HG03280 (cell line): ENCODE measurements around the gene PNISR.

Experiments used
- ATAC-seq: cut with Tn5 transposase; IDR thresholded peaks from one replicate; pipeline ENCODE4 v1.9.1; 2021; ENCODE audit warnings: mild to moderate bottlenecking, moderate library complexity; ENCODE audit not compliant: unreplicated experiment

Gene PNISR

DNA sequence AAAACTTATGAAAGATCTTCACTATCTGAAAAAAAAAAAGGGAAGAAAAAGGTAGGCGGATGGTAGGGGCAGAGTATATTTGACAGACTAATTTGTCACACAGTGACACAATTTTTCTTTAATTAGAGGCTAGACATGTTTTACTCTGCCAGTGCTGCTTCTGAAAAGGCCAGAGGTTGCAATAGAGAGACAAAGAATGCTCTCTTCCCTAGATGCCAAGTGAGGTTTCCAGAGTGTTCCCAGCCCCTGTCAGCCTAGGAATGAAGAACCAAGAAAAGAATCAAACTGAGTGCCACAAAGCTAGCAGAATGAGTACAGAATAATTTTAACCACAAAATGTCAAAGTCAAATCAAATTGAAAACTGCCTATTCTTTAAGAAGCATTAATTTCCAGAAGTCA, 13.0 kb downstream of the PNISR start:
- no peak for ATAC-seq

DNA sequence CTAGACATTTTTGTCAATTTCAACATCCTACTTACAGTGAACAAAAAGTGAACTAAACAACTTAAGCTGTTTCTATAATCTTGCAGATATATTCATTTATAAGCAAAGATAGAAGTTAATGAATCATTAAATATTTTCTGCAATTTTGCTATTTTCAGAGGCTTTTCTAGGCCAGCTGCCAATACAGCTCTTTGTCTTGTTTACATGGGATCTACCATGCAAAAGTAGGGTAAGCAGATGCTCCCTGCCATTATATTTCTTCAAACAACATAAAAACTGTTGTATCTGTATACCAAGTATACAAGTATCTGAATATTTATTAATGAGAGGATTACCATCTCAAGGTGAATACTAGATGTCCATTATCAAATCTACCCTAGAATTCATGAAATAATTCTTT, 15.4 kb downstream of the PNISR start:
- no peak for ATAC-seq

DNA sequence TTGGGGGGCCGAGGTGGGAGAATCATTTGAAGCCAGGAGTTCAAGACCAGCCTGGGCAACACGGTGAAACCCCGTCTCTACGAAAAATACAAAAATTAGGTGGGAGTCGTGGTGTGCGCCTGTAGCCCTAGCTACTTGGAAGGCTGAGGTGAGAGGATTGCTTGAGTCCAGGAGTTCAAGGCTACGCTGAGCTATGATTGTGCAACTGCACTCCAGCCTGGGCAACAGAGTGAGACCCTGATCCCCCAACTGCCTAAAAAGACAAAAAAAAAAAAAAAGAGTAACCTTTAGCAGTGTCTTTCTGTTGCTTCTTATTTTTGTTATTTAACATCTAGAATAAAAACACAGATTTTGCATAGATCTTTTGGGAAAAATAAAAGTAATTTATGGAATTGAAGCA, 18.0 kb downstream of the PNISR start:
- ATAC-seq: no peak

DNA sequence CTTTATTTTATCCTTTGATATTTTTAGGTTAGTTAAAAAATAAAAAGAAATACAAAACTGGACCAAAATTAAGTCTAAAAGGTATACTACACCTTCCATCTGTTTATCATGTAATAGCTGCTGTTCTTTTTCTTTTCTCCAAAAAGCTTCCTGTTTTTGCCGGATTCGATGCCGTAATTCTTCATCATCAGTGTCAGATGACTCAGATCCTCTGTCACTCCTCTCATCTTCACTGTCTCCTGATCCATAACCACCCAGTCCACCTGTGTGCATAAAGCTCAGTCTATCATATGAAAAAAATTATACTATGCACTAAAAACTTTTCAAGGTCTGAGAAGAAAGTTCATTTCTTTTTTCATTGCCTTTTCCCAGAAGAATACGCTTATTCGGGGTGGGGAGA, 22.7 kb downstream of the PNISR start:
- ATAC-seq: no peak

DNA sequence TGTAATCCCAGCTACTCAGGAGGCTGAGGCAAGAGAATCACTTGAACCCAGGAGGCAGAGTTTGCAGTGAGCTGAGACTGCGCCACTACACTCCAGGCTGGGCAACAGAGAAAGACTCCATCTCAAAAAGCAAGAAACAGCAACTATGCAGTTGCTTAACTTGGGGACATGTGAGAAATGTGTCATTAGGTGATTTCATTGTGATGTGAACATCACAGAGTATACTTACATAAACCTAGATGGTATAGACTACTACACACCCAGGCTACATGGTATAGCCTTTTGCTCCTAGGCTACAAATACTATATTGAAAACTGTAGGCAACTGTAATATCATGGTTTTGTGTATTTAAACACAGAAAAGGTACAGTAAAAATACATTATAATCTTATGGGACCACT, 27.8 kb downstream of the PNISR start:
- no peak for ATAC-seq

DNA sequence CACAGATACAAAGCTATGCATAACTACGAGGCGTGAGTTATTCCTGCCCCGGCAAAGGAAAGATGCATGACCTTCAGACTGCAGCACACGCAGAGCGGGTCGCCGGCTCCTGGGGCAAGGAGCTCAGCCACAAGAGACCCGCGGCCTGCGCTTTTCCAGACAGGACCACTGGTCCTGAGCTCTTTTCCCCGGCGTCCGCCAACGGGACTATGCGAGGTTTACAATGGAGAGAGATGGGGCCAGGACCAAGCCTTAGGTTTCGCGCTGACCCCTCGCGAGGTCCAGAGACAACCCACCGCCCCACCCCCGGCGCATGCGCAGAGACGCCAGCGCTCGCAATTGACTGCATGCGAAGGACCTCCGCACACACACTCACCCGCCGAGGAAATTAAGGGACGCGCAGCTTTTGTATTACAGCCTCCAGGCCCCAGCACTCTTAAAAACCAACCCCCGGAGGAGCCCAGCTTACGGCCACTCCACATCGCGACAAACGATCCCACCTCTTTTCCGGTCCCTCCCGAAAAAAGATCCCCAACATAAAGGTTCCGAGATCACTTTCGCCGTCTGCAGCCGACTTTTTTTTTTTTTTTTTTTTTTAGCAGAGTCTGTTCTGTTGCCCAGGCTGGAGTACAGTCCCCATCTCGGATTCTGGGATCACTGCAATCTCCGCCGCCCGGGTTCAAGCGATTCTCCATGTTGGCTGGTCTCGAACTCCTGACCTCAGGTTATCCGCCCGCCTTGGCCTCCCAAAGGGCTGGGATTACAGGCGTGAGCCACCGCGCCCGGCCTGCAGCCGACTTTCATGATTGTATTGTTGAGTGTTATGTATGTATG, 31.2 kb downstream of the PNISR start, which contains the start of gene COQ3:
Gene COQ3 (minus strand): TSS at position 498 of the 834 bp plus-strand sequence. CDS start 16 bp downstream, at position 482.
- peak; percentile 77 for ATAC-seq

DNA sequence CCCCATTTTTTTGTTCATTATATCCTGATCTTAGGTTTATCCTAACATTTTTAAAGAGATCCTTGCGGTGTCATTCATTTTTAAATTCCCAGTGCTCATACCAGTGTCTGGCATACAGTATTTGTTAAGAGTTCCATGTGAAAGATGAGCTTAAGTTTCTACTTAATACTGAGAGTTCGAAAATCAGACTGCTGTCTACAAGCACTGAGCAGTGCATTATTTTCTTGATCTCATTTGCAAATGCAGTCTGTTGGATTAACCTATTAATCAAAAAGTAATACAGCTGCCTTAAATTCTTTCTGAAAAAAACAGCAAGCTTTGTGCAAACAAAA, 31.8 kb downstream of the PNISR start:
- peak; percentile 19 for ATAC-seq

DNA sequence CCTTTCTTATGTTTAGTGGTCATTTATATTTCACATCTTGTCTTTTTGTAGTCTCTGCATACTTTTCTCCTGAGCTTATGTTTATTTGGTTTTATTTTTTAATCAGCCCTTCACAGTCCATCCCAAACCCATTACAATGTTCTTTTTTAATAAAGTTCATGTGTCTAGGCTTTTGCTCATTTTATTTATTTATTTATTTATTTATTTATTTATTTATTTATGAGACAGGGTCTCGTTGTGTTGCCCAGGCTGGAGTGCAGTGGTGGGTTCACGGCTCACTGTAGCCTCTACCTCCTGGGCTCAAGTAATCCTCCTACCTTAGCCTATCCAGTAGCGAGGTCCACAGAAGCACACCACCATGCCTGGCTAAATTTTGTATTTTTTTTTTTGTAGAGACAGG, 34.2 kb downstream of the PNISR start:
- ATAC-seq: no peak

DNA sequence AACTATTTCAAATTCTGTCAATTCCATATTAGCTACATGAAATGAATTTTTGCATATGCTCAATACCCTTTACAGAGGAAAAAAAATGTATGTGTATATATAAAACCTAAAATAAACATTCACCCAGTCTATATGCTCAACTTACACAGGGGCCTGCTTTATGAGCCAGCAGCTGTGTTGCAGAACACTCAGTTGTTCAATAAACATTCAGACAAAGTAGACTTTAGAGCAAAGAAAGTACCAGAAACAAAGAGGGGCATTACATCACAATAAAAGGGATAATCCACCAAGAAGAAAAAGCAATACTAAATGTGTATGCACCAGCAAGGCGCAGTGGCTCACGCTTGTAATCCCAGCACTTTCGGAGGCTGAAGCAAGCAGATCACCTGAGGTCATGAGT, 40.6 kb downstream of the PNISR start:
- ATAC-seq: no peak

DNA sequence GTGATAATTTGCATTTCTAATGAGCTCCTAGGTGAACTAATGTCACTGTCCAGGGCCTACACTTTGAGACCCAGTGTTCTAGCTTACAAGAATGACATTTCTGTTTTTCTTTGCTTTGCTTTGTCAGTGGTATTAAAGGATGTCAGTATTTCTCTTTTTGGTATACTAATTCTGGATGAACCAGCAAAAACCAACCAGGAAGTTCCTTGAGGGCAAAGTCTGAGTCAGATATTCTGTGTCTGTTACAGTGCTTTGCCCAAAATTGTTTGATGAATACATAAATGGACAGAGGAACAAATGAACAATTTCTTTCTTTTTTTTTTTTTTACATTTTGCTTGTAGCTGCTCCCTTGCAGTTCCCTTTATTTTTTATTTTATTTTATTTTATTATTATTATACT, 46.5 kb downstream of the PNISR start:
- ATAC-seq: no peak

DNA sequence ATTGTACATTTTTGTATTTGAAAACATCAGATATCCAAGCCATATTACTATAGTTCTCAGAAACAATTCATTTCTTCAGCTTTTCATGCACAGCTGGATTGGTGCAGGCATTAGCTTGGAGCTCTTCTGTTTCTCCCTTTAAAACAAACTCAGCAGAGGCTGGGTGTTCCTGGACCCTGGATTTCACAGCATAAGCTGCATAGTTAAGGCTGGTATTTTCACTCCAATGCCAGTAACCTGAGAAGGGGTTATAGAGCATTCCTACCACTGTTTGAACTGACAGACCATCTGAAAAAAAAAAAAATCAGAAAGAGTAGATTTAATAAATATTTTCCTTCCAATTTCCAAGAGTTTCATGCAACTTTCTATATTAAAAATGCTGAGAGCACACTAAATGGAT, 55.6 kb downstream of the PNISR start:
- no peak for ATAC-seq

DNA sequence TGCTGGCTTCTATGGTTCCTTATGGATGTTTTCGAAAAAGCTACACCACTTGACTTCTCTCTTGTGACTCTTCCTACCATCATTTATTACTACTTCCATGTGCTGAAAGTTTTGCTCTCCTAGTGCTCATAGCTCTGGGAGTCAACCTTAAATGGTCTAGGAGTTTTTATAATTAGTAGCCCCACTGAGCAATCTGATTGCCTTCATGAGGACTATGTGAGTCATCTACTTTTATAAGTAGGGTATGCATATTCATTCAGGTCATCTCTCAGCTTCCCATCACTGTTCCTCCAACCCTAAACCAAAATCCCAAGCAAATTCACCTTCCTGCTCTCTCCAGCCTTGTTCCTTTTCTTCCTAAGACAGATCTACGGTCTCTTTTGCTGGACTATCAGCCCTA, 58.3 kb downstream of the PNISR start:
- no peak for ATAC-seq

DNA sequence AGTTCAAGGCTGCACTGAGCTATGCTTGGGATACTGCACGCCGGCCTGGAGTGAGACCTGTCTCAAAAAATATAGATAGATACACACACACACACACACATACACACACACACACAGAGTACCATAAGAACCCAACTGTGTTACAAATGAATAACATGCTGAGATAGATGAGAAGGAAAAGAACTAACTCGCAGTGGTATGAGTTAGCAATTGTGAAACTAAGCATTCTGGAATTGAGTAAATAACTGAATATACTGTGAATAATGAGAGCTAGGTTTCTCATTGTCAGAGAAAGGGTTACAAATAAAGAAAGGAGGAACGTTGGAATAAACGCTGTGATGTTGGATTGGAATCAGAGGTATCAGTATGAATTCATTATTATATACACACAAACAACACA, 61.1 kb downstream of the PNISR start:
- peak; percentile 85 for ATAC-seq

DNA sequence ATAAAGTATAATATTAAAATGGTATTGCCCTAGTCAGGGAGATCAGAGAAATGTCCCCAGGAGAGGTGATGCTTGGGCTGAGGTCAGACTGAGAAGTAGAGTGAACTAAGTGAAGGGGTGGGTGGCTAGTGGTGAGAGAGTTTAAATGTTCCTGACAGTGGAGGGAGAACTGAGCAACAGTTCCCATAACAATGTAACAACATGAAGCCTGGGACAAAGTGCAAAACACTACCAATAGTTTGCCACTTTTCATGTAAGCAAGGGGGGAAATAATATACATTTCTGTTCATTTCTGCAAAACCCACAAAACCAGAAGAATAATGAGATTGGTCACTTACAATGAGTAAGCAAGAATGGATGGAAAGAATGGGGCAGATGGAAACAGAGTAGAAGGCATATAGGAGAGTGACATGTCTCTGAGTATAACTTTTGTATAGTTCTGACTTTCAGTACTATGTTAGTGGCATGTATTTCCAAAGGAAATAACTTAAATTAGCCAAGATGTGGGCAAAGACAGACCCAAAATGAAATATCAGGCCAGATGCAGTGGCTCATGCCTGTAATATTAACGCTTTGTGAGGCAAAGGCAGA, 62.3 kb downstream of the PNISR start:
- no peak for ATAC-seq

DNA sequence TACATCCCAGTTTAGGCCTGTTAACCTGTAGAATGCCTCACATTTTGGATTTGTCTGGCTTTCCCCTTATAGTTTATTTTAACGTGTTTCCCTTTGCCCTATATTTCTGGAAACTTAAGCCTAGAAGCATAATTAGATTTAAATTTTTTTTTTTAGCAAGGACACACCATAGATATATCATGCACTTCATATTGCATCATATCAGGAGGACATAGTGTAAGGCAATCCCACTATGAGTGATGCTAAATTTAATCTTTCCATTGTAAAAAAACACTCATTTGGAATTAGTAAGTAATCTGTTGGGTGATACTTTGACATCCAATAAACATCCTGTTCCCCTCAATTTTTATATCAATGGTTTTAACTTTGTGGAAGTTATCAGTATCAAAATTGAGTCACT, 65.3 kb downstream of the PNISR start:
- no peak for ATAC-seq

DNA sequence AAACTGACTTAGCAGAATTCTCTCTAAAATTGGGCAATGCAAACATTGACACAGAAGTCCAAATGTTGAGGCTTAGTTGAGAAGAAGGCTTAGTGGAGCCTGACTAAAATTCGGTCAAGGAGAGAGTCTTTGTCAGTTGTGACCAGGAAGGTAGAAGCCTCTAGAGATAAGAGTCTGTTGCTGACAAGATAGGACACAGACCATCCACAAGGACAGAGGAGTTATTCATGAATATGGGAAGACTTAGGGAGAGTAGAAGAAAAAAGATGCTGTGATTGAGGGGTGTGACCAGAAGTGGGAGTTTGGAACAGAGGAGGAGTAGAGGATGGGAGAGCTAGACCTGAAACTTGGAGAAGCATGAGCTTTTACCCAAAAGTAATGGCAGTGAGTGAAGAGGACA, 68.5 kb downstream of the PNISR start:
- ATAC-seq: no peak

DNA sequence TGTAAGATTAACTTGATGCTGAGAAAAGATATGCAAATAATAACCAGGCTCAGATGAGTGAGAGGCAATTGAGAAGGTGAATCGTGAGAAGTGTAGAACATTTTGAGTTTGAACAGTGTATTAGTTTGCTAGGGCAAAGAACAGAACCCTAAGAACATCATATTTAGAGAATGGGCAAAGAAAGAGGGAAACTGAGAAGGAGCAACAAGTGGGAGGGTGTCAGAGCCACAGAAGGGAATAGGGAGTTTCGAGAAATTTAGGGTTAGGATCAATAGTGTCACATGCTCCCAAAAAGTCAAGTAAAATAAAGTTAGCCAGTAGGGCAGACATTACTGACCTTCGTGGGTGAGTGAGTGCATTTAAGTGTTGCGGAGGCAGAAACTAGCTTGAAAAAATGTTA, 70.1 kb downstream of the PNISR start:
- ATAC-seq: no peak

DNA sequence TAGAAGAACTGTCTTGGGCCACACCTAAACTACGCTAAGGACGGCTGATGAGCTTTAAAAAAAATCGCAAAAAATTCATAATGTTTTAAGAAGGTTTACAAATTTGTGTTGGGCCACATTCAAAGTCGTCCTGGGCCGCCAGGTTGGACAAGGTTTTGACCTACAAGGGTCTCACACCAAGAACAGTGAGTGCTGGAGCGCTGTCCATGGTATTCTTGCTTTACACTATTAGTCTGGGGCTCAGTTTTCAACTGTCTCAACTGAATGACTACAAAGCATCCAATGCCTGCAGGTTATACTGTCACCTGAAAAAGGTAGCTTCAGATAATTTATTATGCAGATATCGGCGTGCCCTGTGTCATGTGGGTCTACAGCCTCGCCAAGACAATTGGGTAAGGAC, 72.0 kb downstream of the PNISR start:
- no peak for ATAC-seq

DNA sequence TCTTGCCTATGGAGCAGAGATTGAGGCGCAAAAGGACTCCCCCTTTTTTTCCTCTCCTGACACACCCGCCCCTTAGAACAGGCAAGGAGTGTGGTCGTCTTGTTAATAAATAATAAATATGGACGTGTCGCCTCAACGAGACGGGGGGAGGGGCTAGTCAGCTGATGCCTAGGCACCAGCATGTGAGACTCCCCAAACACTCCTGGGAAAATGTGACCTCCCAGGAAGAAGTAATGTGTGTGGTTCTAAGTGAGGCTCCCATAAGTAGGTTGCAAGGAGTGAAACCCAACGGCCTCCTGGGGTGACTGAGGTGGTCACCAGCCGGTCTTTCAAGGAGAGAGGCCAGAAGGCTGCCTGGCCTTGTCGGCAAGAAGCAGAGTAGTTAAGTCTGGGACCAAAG, 74.5 kb downstream of the PNISR start:
- ATAC-seq: no peak

DNA sequence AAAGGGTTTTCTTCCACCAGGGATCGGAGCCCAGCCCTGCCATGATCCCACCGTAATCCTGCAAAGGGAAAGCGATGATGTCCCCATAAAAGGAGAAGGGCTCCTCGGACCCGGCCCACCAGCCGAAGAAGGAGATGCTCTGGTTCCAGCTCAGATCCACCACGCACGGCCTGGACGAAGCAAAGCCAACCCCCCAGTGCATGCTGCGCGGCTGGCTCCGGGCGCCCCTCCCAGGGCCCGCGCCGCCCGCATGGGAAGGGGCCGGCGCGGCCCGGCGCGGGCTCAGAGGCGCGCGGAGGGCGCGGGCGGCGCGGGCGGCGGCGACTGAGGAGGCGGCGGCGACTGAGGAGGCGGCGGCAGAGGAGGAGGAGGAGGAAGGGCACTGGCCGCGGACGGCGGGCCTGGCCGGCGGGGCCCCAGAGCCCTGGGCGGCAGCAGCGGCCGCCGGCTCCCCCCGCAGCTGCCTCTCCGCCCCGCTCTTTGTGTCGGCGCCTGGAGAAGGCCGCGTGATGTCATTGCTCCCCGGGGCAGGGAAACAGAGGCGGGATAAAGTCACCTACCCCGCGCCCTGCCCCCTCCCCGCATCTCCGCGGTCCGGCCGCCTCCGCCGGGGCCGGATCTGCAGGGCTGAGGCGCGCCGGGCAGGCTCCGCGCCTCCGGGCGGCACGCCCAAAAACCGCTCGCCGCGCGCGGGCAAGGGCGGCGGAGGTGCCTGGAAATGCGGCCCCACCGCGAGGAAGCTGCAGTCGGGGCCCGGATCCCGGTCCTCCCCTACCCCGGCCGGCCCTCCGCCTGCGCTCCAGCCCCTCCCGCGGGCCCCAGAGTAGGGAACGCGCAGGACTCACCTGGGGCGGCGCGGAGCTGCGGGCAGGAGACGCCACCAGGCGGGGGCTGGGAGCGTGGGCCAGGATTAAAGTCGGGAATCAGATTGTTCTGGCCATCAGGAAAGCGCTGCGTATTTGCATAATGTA, 75.7 kb downstream of the PNISR start, which contains the start of gene FAXC:
Gene FAXC (minus strand): TSS at position 504 of the 971 bp plus-strand sequence. CDS start 302 bp downstream, at position 202.
- ATAC-seq: peak; percentile 61
